BLaER1 treated with 17β-estradiol and CSF1 and Interleukin-3, amounts not matched to agents 10 nM and 100 nM (cell line): Measurements from ENCODE around the gene CCR5.
A peak's percentile ranks its signal among the peaks of the same experiment; 100 is the strongest.
"Not testable (repeated sequence)": the region's sequence is repeated elsewhere in the genome, so short reads cannot be mapped to it uniquely, and the experiment has no call there.

Experiments used
- H3K27ac ChIP-seq, 11 experiments: shearing (Covaris generic); formaldehyde crosslinking; 2 replicates each; pipeline ENCODE4 v1.8.1; 2022
- H3K27me3 ChIP-seq, 11 experiments: shearing (Covaris generic); formaldehyde crosslinking; 2 replicates each; pipeline ENCODE4 v1.8.1; 2022
- H3K36me3 ChIP-seq, 11 experiments: shearing (Covaris generic); formaldehyde crosslinking; 2 replicates each; pipeline ENCODE4 v1.8.1; 2022
- H3K4me1 ChIP-seq, 10 experiments: shearing (Covaris generic); formaldehyde crosslinking; 2 replicates each; pipeline ENCODE4 v1.8.1; 2022
- H3K4me2 ChIP-seq, 11 experiments: shearing (Covaris generic); formaldehyde crosslinking; 2 replicates each; pipeline ENCODE4 v1.8.1; 2022
- H3K4me3 ChIP-seq, 10 experiments: shearing (Covaris generic); formaldehyde crosslinking; 2 replicates each; pipeline ENCODE4 v1.8.1; 2022
- H3K9ac ChIP-seq, 11 experiments: shearing (Covaris generic); formaldehyde crosslinking; 2 replicates each; pipeline ENCODE4 v1.8.1; 2022
- H3K9me3 ChIP-seq, 11 experiments: shearing (Covaris generic); formaldehyde crosslinking; replicated peaks in 1 of 11; 2 replicates each; pipeline ENCODE4 v1.8.1; 2022
- H4K20me1 ChIP-seq, 11 experiments: shearing (Covaris generic); formaldehyde crosslinking; 2 replicates each; pipeline ENCODE4 v1.8.1; 2022
- Cebpa-rat ChIP-seq, 11 experiments: shearing (Covaris generic); IDR thresholded peaks; 2 replicates each; pipeline ENCODE4 v1.8.1; 2022

Gene CCR5

GRCh38 chr3:46400000-46400734, 29.4 kb downstream of the CCR5 start:
- peaks cover 6 to 85% (median 19%) of the 10 kb centered on the region in 10 experiments; a peak in 19 of 20 replicates for H3K4me1 ChIP-seq
- TF ChIP-seq Cebpa-rat (IDR thresholded peaks at IDR 0.05), result no peak
- no peaks in the 10 kb centered on the region for H3K36me3 ChIP-seq
- peak overlapping the region in 3 of 11 experiments; percentile 8 to 44 (median 12); a peak in 5 of 22 replicates for H3K27ac ChIP-seq
- no peak overlapping the region for H3K4me3 ChIP-seq
- no peaks in the 10 kb centered on the region for H3K27me3 ChIP-seq
- no peak overlapping the region for H3K9ac ChIP-seq
- H4K20me1 ChIP-seq, result no peaks in the 10 kb centered on the region
- H3K4me2 ChIP-seq, result peak overlapping the region in 3 of 11 experiments; percentile 56 to 85 (median 58); a peak in 6 of 22 replicates
- H3K9me3 ChIP-seq, result peaks cover 0 to 10% (median 0%) of the 10 kb centered on the region in 11 experiments; a peak in 4 of 22 replicates

DNA sequence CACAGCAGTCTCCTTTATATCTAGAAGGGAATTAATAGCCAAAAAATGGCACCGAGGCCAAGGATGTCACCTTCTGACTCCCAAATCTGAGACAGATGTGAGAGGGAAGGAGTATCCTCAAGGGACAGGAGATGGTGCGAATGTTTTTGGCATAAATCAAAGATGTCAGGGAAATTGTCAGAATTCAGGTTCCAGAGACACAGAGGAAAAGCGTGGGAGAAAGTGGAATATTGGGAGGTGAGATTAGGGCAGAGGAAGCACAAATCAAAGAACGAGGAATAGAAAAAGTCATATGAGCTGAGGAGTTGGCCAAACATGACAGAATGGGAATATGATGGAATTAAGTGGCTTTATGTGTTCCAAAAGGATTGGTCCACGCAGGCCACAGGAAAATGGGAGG, 30.1 kb downstream of the CCR5 start:
- Histone ChIP-seq H3K9ac (no peak overlapping the region), H3K4me2 (peak overlapping the region in 2 of 11 experiments; percentile 58 to 85; a peak in 3 of 22 replicates), H3K36me3 (no peaks in the 10 kb centered on the region), H3K27me3 (no peaks in the 10 kb centered on the region), H3K27ac (no peak overlapping the region), H4K20me1 (no peaks in the 10 kb centered on the region), H3K4me3 (no peak overlapping the region), H3K4me1 (peaks cover 13 to 85% (median 21%) of the 10 kb centered on the region in 10 experiments; a peak in 19 of 20 replicates), H3K9me3 (peaks cover 0 to 10% (median 0%) of the 10 kb centered on the region in 11 experiments; a peak in 4 of 22 replicates)
- no peak for TF ChIP-seq Cebpa-rat (IDR thresholded peaks at IDR 0.05)

DNA sequence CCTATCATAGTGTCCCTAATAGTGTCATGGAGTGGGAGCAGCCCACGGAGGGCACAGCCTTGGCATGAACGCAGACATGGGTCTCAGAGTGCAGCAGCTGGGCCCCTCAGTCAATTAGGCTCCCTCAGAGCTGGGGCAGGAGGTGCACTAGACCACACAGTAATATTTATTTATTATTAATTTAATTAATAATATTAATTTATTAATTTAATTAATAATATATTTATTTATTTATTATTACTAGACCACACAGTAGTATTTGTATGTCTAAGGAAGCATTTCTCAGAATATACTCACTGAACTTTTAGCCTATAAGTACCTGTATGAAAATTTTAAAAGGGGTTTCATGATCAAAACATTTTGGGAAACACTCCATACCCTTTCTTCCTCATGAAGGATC, 30.8 kb downstream of the CCR5 start:
- Histone ChIP-seq H4K20me1 (no peaks in the 10 kb centered on the region), H3K9me3 (peaks cover 0 to 10% (median 0%) of the 10 kb centered on the region in 11 experiments; a peak in 4 of 22 replicates), H3K4me2 (0 out of 22 replicates have a peak overlapping the region, but pooled peaks of 1 of the 11 experiments have one; percentile 5), H3K4me3 (no peak overlapping the region), H3K27ac (no peak overlapping the region), H3K9ac (no peak overlapping the region), H3K27me3 (no peaks in the 10 kb centered on the region), H3K36me3 (no peaks in the 10 kb centered on the region), H3K4me1 (peaks cover 14 to 85% (median 21%) of the 10 kb centered on the region in 10 experiments)
- TF ChIP-seq Cebpa-rat (IDR thresholded peaks at IDR 0.05), result no peak

DNA sequence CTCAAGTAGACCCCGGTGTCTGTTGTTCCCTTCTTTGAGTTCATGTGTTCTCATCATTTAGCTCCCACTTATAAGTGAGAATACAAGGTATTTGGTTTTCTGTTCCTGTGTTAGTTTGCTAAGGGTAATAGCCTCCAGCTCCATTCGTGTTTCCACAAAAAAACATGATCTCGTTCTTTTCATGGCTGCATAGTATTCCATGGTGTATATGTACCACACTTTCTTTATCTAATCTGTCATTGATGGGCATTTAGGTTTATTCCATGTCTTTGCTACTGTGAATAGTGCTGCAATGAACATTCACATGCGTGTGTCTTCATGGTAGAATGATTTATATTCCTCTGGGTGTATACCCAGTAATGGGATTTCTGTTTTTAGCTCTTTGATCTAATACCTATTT, 32.2 kb downstream of the CCR5 start:
- H3K27ac ChIP-seq, H3K4me3 ChIP-seq, H3K9ac ChIP-seq: not testable (repeated sequence)

DNA sequence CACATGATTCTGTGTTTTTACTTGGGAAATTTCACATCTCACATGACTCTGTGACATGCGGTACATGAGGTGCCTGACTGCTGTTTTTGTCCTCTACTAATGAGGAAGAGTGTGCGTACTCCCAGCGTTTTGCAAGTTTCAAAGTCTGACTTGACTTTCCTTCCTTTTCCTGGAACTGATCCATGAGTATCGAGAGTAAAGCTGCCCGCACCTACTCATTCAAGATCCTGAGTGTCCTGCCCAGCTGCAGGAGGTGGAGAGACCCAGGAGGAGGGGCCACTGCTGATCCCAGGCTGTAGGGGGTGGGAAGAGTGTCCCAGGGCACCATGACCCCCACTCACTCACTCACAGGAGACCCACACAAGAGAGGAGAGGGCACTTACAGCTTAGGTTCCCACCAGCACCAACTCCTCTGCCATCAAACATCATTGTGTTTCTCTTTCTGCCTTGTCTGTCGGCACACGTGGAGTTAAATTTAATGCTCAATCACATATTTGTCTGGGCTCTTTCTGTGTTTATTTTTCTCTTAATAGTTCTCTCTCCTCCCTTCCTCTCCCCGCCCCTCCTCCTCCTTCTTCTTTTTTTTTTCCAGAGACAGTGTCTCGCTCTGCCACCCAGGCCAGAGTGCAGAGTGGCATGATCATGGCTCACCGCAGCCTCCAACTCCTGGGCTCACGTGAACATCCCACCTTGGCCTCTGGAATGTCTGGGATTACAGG, 34.7 kb downstream of the CCR5 start:
- Histone ChIP-seq H3K27me3 (no peaks in the 10 kb centered on the region), H3K4me2 (peak overlapping the region; percentile 19 to 91 (median 84); a peak in 18 of 22 replicates), H3K9ac (peak overlapping the region in 3 of 11 experiments; percentile 75 to 86 (median 80); a peak in 6 of 22 replicates), H3K9me3 (peaks cover 0 to 10% (median 0%) of the 10 kb centered on the region in 11 experiments; a peak in 4 of 22 replicates), H3K36me3 (peaks cover 0 to 17% (median 0%) of the 10 kb centered on the region in 11 experiments; a peak in 3 of 22 replicates), H3K27ac (peak overlapping the region in 6 of 11 experiments; percentile 16 to 93 (median 90); a peak in 12 of 22 replicates), H3K4me3 (0 out of 20 replicates have a peak overlapping the region, but pooled peaks of 1 of the 10 experiments have one; percentile 2), H4K20me1 (no peaks in the 10 kb centered on the region), H3K4me1 (peaks cover 33 to 79% (median 40%) of the 10 kb centered on the region in 10 experiments)
- TF ChIP-seq Cebpa-rat (IDR thresholded peaks at IDR 0.05), result peak in 1 of 11 experiments; percentile 15; a peak in 1 of 22 replicates

More for the DNA sequence above, 32.2 kb downstream of the CCR5 start:
- peaks cover 26 to 79% (median 33%) of the 10 kb centered on the region in 10 experiments for H3K4me1 ChIP-seq
- peak overlapping the region in 1 of 11 experiments; percentile 89; a peak in 1 of 22 replicates for H3K4me2 ChIP-seq
- H3K27me3 ChIP-seq, H3K36me3 ChIP-seq, H4K20me1 ChIP-seq: not testable (repeated sequence)
- H3K9me3 ChIP-seq, result peaks cover 0 to 10% (median 0%) of the 10 kb centered on the region in 11 experiments; a peak in 4 of 22 replicates

- peaks cover 0 to 10% (median 0%) of the 10 kb centered on the region in 11 experiments; a peak in 4 of 22 replicates for H3K9me3 ChIP-seq
- no peaks in the 10 kb centered on the region for H4K20me1 ChIP-seq
- peak overlapping the region in 10 of 11 experiments; percentile 61 to 86 (median 75); a peak in 12 of 22 replicates for H3K9ac ChIP-seq
- no peak for TF ChIP-seq Cebpa-rat (IDR thresholded peaks at IDR 0.05)
- H3K36me3 ChIP-seq, result peaks cover 0 to 17% (median 0%) of the 10 kb centered on the region in 11 experiments; a peak in 3 of 22 replicates
- peak overlapping the region; percentile 80 to 91 (median 87) for H3K4me2 ChIP-seq
- no peaks in the 10 kb centered on the region for H3K27me3 ChIP-seq
- H3K4me1 ChIP-seq, result peaks cover 33 to 79% (median 40%) of the 10 kb centered on the region in 10 experiments
- peak overlapping the region; percentile 74 to 93 (median 87); a peak in 21 of 22 replicates for H3K27ac ChIP-seq
- H3K4me3 ChIP-seq, result peak overlapping the region in 6 of 10 experiments; percentile 49 to 64 (median 55); a peak in 5 of 20 replicates
Measured at GRCh38 chr3:46406443-46406787, 35.7 kb downstream of the CCR5 start.

GRCh38 chr3:46406788-46407611, 36.3 kb downstream of the CCR5 start, which contains the start of the genes CCR5AS and CCRL2:
TSS of gene CCR5AS (minus strand) at chr3:46407066.
TSS of gene CCRL2 (plus strand) at chr3:46407259. CDS start at chr3:46408080, 821 bp downstream.
- H3K4me2 ChIP-seq, result peak within 1 kb of the TSS; percentile 80 to 91 (median 87)
- peaks cover 33 to 85% (median 40%) of the 10 kb centered on the region in 10 experiments for H3K4me1 ChIP-seq
- TF ChIP-seq Cebpa-rat (IDR thresholded peaks at IDR 0.05), result no peak
- H4K20me1 ChIP-seq, result no peaks in the 10 kb centered on the region
- peak within 1 kb of the TSS; percentile 61 to 86 (median 75) for H3K9ac ChIP-seq
- H3K27ac ChIP-seq, result peak within 1 kb of the TSS; percentile 74 to 93 (median 87)
- H3K36me3 ChIP-seq, result peaks cover 0 to 17% (median 0%) of the 10 kb centered on the region in 11 experiments; a peak in 3 of 22 replicates
- peaks cover 0 to 10% (median 0%) of the 10 kb centered on the region in 11 experiments; a peak in 4 of 22 replicates for H3K9me3 ChIP-seq
- H3K27me3 ChIP-seq, result no peaks in the 10 kb centered on the region
- H3K4me3 ChIP-seq, result peak within 1 kb of the TSS; percentile 45 to 64 (median 54)

- peak overlapping the region; percentile 80 to 91 (median 87) for H3K4me2 ChIP-seq
- H3K4me1 ChIP-seq, result peaks cover 39 to 94% (median 47%) of the 10 kb centered on the region in 10 experiments
- peak overlapping the region; percentile 61 to 86 (median 75); a peak in 21 of 22 replicates for H3K9ac ChIP-seq
Measured at GRCh38 chr3:46407970-46408369, 37.2 kb downstream of the CCR5 start.

More at GRCh38 chr3:46407970-46408369, 37.2 kb downstream of the CCR5 start:
- peaks cover 0 to 17% (median 0%) of the 10 kb centered on the region in 11 experiments; a peak in 3 of 22 replicates for H3K36me3 ChIP-seq
- H3K4me3 ChIP-seq, result peak overlapping the region; percentile 45 to 64 (median 54); a peak in 18 of 20 replicates
- H3K9me3 ChIP-seq, result peaks cover 0 to 8% (median 0%) of the 10 kb centered on the region in 11 experiments; a peak in 4 of 22 replicates
- peak overlapping the region; percentile 74 to 93 (median 87); a peak in 21 of 22 replicates for H3K27ac ChIP-seq
- no peaks in the 10 kb centered on the region for H4K20me1 ChIP-seq
- no peaks in the 10 kb centered on the region for H3K27me3 ChIP-seq
- TF ChIP-seq Cebpa-rat (IDR thresholded peaks at IDR 0.05), result no peak
